IMR-90 (cell line): ENCODE measurements around the gene MATK. TPM values are rescaled to one million over a fixed set of nuclear protein-coding genes. Genes with fewer than 3 reads are reported as not detected.

Experiments
- ATAC-seq: fragments of 200-7000 bp; cut with Tn5 transposase; 2 replicates; pipeline ENCODE4 v1.9.1; 2020; ENCODE audit warnings: low read depth, mild to moderate bottlenecking, moderate library complexity
- BruUV-seq: library from RNA; stranded (reverse); fragments of 400-500 nt; replicated peaks from 2 replicates; lab custom pipeline; 2021; lab: Mats Ljungman, UMichigan
- CTCF ChIA-PET: fragments of 300-600 bp; formaldehyde crosslinking; extraction: SDS; loops from one replicate; lab custom pipeline; 2021; ENCODE audit warnings: antibody characterized with exemption; lab: Yijun Ruan, JAX
- POLR2A ChIA-PET: fragments of 300-600 bp; sonication (Branson Sonifier 250); formaldehyde crosslinking; loops from one replicate; lab custom pipeline; 2022; ENCODE audit warnings: antibody characterized with exemption; ENCODE audit not compliant: unreplicated experiment; lab: Charles Lee
- DNase-seq: peaks from one replicate; pipeline ENCODE4 v3.0.0; 2013
- H2AFZ ChIP-seq: replicated peaks from 2 replicates; pipeline ENCODE3; 2013; ENCODE audit warnings: low read length, mild to moderate bottlenecking; ENCODE audit not compliant: poor library complexity
- H2AK5ac ChIP-seq: 2 replicates; pipeline ENCODE4 v1.6.1; 2013; ENCODE audit warnings: low read depth, low read length, inconsistent platforms
- H2AK9ac ChIP-seq: replicated peaks from 2 replicates; pipeline ENCODE3; 2013; ENCODE audit warnings: mild to moderate bottlenecking, low read depth, low read length, moderate library complexity; ENCODE audit not compliant: poor library complexity
- H2BK120ac ChIP-seq: 2 replicates; pipeline ENCODE4 v1.6.1; 2013; ENCODE audit warnings: low read depth, low read length, inconsistent platforms
- H2BK15ac ChIP-seq: 3 replicates; pipeline ENCODE4 v1.6.1; 2013; ENCODE audit warnings: low read depth, low read length, inconsistent platforms
- H2BK20ac ChIP-seq: 2 replicates; pipeline ENCODE4 v1.6.1; 2013; ENCODE audit warnings: low read depth, mild to moderate bottlenecking, inconsistent platforms, low read length, moderate library complexity
- H2BK5ac ChIP-seq: 2 replicates; pipeline ENCODE4 v1.6.1; 2013; ENCODE audit warnings: mild to moderate bottlenecking, low read depth, low read length, inconsistent platforms; ENCODE audit not compliant: poor library complexity, severe bottlenecking
- H3K14ac ChIP-seq: replicated peaks from 2 replicates; pipeline ENCODE4 v1.6.1; 2013; ENCODE audit warnings: low read depth, low read length, inconsistent platforms
- H3K18ac ChIP-seq: 2 replicates; pipeline ENCODE4 v1.6.1; 2013; ENCODE audit warnings: low read depth, low read length, control low read depth
- H3K23ac ChIP-seq: 2 replicates; pipeline ENCODE4 v1.6.1; 2013; ENCODE audit warnings: low read depth, low read length, inconsistent platforms
- H3K27ac ChIP-seq: 2 replicates; pipeline ENCODE4 v1.5.1; 2013; ENCODE audit warnings: mild to moderate bottlenecking, control low read depth, low read length; ENCODE audit not compliant: insufficient read depth
- H3K27me3 ChIP-seq: 2 replicates; pipeline ENCODE4 v1.6.1; 2013; ENCODE audit warnings: low read length; ENCODE audit not compliant: control insufficient read depth, insufficient read depth
- H3K36me3 ChIP-seq: 2 replicates; pipeline ENCODE4 v1.6.1; 2013; ENCODE audit warnings: low read length, mixed read lengths; ENCODE audit not compliant: control insufficient read depth, insufficient read depth
- H3K4ac ChIP-seq: 2 replicates; pipeline ENCODE4 v1.6.1; 2013; ENCODE audit warnings: low read depth, low read length, inconsistent platforms
- H3K4me1 ChIP-seq: 2 replicates; pipeline ENCODE4 v1.6.1; 2013; ENCODE audit warnings: low read length, mixed read lengths; ENCODE audit not compliant: control insufficient read depth, insufficient read depth
- H3K4me2 ChIP-seq: 2 replicates; pipeline ENCODE4 v1.6.1; 2013; ENCODE audit warnings: low read depth, mild to moderate bottlenecking, control low read depth, low read length, moderate library complexity
- H3K4me3 ChIP-seq: 2 replicates; pipeline ENCODE4 v1.5.1; 2013; ENCODE audit warnings: low read depth, mild to moderate bottlenecking, control low read depth, low read length, moderate library complexity; ENCODE audit not compliant: insufficient read depth
- H3K56ac ChIP-seq: 2 replicates; pipeline ENCODE4 v1.6.1; 2013; ENCODE audit warnings: low read length, inconsistent platforms; ENCODE audit not compliant: insufficient read depth; ENCODE audit errors: extremely low read depth
- H3K79me1 ChIP-seq, 2 experiments: 2 replicates each; pipeline ENCODE4 v1.6.1; 2013; ENCODE audit warnings: low read length in 2 of 2, inconsistent platforms in 1 of 2, low read depth in 1 of 2
- H3K9ac ChIP-seq: 2 replicates; pipeline ENCODE4 v1.6.1; 2013; ENCODE audit warnings: low read depth, low read length, control low read depth
- H3K9me1 ChIP-seq: 2 replicates; pipeline ENCODE4 v1.6.1; 2013; ENCODE audit warnings: low read length, inconsistent platforms; ENCODE audit not compliant: insufficient read depth
- H3K9me3 ChIP-seq: 2 replicates; pipeline ENCODE4 v1.6.1; 2013; ENCODE audit warnings: low read length; ENCODE audit not compliant: control insufficient read depth, insufficient read depth
- H4K20me1 ChIP-seq: 2 replicates; pipeline ENCODE4 v1.6.1; 2013; ENCODE audit warnings: low read length, inconsistent platforms; ENCODE audit not compliant: insufficient read depth
- H4K5ac ChIP-seq: 2 replicates; pipeline ENCODE4 v1.6.1; 2013; ENCODE audit warnings: mild to moderate bottlenecking, low read depth, low read length, control low read depth
- H4K8ac ChIP-seq, 2 experiments: 2 replicates each; pipeline ENCODE4 v1.6.1; 2013; ENCODE audit warnings: low read depth in 2 of 2, low read length in 2 of 2, control low read depth in 1 of 2, inconsistent platforms in 1 of 2
- H4K91ac ChIP-seq: 2 replicates; pipeline ENCODE4 v1.6.1; 2013; ENCODE audit warnings: low read depth, low read length, inconsistent platforms; ENCODE audit not compliant: insufficient read depth
- BHLHE40 ChIP-seq: fragments of 150-350 bp; IDR thresholded peaks from 2 replicates; pipeline ENCODE4 v1.6.1; 2016; ENCODE audit warnings: mild to moderate bottlenecking, low read depth, low read length
- CEBPB ChIP-seq: IDR thresholded peaks from 2 replicates; pipeline ENCODE4 v1.6.1; 2012; ENCODE audit warnings: low read depth, low read length, improper control_type of control experiment
- CHD1 ChIP-seq: IDR thresholded peaks from 2 replicates; pipeline ENCODE4 v1.6.1; 2012; ENCODE audit warnings: low read depth, low read length, improper control_type of control experiment
- MAFK ChIP-seq: IDR thresholded peaks from 2 replicates; pipeline ENCODE4 v1.6.1; 2012; ENCODE audit warnings: low read depth, low read length, improper control_type of control experiment
- MAZ ChIP-seq: IDR thresholded peaks from 2 replicates; pipeline ENCODE4 v1.6.1; 2012; ENCODE audit warnings: low read depth, mild to moderate bottlenecking, low read length, improper control_type of control experiment, moderate library complexity, borderline replicate concordance
- MXI1 ChIP-seq: IDR thresholded peaks from 2 replicates; pipeline ENCODE4 v1.6.1; 2012; ENCODE audit warnings: low read depth, mild to moderate bottlenecking, low read length, moderate library complexity, borderline replicate concordance
- NFE2L2 ChIP-seq: fragments of 150-350 bp; IDR thresholded peaks from 2 replicates; pipeline ENCODE4 v1.6.1; 2016; ENCODE audit warnings: low read depth, mild to moderate bottlenecking, low read length
- RAD21 ChIP-seq: IDR thresholded peaks from 2 replicates; pipeline ENCODE4 v1.6.1; 2012; ENCODE audit warnings: low read length, improper control_type of control experiment
- RFX5 ChIP-seq: IDR thresholded peaks from 2 replicates; pipeline ENCODE4 v1.8.0; 2012; ENCODE audit warnings: low read depth, mild to moderate bottlenecking, low read length, moderate library complexity
- SMC3 ChIP-seq: fragments of 150-350 bp; IDR thresholded peaks from 2 replicates; pipeline ENCODE4 v1.6.1; 2016; ENCODE audit warnings: low read depth, mild to moderate bottlenecking, antibody characterized with exemption, low read length, moderate library complexity
- WGBS, 2 experiments: methylation state at CpG; one replicate each; pipeline versions ENCODE4 v1.1.5 to v1.1.7; 2013; ENCODE audit warnings: missing lambda C conversion rate in 2 of 2; ENCODE audit not compliant: insufficient read length in 1 of 2; ENCODE audit errors: extremely low coverage in 2 of 2; 5-methylcytosine and 5-hydroxymethylcytosine counted together
- dilution Hi-C: fragments of 300-500 bp; cut with HindIII; formaldehyde crosslinking; loops from one replicate; pipeline ENCODE4 v1.14.3; 2018; ENCODE audit warnings: low sequenced_read_pairs; ENCODE audit not compliant: unreplicated experiment
- in situ Hi-C: fragments of 300-500 bp; cut with MboI; formaldehyde crosslinking; loops from 3 replicates; pipeline ENCODE4 v1.14.3; 2019; ENCODE audit warnings: low sequenced_read_pairs, inconsistent platforms, mixed read lengths
- intact Hi-C: fragments of 100-400 bp; cut with micrococcal nuclease; formaldehyde crosslinking; loops from 2 replicates; pipeline ENCODE4 v1.10.0; 2022
- polyA plus RNA-seq, 3 experiments: library from polyadenylated mRNA; depleted of rRNA; stranded (reverse); fragments of >200 nt; gene quantifications; 2 replicates each; pipeline ENCODE4 v1.2.3, GENCODE V29; 2012; ENCODE audit warnings: low replicate concordance in 1 of 3
- total RNA-seq: library from RNA; depleted of rRNA; stranded (reverse); fragments of >200 nt; gene quantifications from 2 replicates; pipeline ENCODE4 v1.2.3, GENCODE V29; 2012
- TF ChIP-seq, protein P1 (sequence below): fragments of 150-350 bp; IDR thresholded peaks from 2 replicates; pipeline ENCODE4 v1.6.1; 2016; ENCODE audit warnings: low read depth, mild to moderate bottlenecking, low read length, moderate library complexity, borderline replicate concordance
- TF ChIP-seq, protein P2 (sequence below): fragments of 150-350 bp; IDR thresholded peaks from 2 replicates; pipeline ENCODE4 v1.6.1; 2017; ENCODE audit warnings: mild to moderate bottlenecking, antibody characterized with exemption, low read length, low read depth
- TF ChIP-seq, protein P3 (sequence below): conservative IDR thresholded peaks from 2 replicates; pipeline ENCODE4 v1.5.1; 2012; ENCODE audit warnings: mild to moderate bottlenecking, low read depth, low read length, improper control_type of control experiment

Gene MATK
- total and polyA plus RNA-seq, 2 of the 4 experiments (the other 2 are of a cell fraction): not detected

DNA sequence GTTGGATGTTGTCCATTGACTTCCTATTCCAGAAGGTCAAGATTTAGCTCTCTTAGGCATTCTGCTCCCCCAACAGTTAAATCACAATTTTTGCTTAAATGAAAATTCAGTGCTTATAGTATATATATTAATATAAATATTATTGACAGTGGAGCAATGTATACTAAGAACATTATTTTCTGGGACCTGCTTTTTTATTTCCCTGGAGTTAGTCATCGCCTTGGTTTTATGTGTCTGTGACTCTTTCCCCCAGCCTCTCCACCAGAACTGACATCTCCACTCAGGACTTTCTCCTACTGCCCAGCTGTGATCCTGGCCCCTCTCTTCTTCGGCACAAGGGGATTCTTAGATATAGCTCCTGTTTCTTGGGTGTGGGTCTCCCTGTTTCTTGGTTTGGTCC is 10.2 kb upstream of the MATK start:
- Histone ChIP-seq H3K9me1 (no peaks in the 10 kb centered on the region), H2AK5ac (no peak overlapping the region), H2BK120ac (no peak overlapping the region), H4K91ac (no peak overlapping the region), H3K9me3 (peaks cover 7% of the 10 kb centered on the region), H3K36me3 (no peaks in the 10 kb centered on the region), H3K4me2 (no peak overlapping the region), H3K23ac (no peak overlapping the region), H4K5ac (no peak overlapping the region), H3K27ac (no peak overlapping the region), H2BK15ac (no peak overlapping the region), H3K56ac (no peak overlapping the region), H3K9ac (no peak overlapping the region), H2BK5ac (no peak overlapping the region), H4K20me1 (no peaks in the 10 kb centered on the region), H4K8ac (no peak overlapping the region), H2BK20ac (no peak overlapping the region), H3K14ac (no peak overlapping the region), H3K27me3 (peaks cover 16% of the 10 kb centered on the region), H3K18ac (no peak overlapping the region), H3K4me1 (no peaks in the 10 kb centered on the region), H3K79me1 (no peaks in the 10 kb centered on the region), H3K4me3 (no peak overlapping the region), H2AFZ (no peak overlapping the region), H3K4ac (no peak overlapping the region), H2AK9ac (no peak overlapping the region)
- no peak for ATAC-seq
- dilution Hi-C loops (no loop called here), intact Hi-C loops (no loop called here), in situ Hi-C loops (no loop called here)
- ChIA-PET CTCF (no interaction called here), POLR2A (no interaction called here)
- TF ChIP-seq SMC3 (no peak), RAD21 (no peak), MAZ (no peak), CEBPB (no peak), CHD1 (no peak), MAFK (no peak), BHLHE40 (no peak), MXI1 (no peak), RFX5 (no peak), NFE2L2 (no peak)
- TF ChIP-seq, protein P1, sequence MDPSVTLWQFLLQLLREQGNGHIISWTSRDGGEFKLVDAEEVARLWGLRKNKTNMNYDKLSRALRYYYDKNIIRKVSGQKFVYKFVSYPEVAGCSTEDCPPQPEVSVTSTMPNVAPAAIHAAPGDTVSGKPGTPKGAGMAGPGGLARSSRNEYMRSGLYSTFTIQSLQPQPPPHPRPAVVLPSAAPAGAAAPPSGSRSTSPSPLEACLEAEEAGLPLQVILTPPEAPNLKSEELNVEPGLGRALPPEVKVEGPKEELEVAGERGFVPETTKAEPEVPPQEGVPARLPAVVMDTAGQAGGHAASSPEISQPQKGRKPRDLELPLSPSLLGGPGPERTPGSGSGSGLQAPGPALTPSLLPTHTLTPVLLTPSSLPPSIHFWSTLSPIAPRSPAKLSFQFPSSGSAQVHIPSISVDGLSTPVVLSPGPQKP: no peak
- TF ChIP-seq, protein P2, sequence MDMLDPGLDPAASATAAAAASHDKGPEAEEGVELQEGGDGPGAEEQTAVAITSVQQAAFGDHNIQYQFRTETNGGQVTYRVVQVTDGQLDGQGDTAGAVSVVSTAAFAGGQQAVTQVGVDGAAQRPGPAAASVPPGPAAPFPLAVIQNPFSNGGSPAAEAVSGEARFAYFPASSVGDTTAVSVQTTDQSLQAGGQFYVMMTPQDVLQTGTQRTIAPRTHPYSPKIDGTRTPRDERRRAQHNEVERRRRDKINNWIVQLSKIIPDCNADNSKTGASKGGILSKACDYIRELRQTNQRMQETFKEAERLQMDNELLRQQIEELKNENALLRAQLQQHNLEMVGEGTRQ: no peak
- TF ChIP-seq, protein P3, sequence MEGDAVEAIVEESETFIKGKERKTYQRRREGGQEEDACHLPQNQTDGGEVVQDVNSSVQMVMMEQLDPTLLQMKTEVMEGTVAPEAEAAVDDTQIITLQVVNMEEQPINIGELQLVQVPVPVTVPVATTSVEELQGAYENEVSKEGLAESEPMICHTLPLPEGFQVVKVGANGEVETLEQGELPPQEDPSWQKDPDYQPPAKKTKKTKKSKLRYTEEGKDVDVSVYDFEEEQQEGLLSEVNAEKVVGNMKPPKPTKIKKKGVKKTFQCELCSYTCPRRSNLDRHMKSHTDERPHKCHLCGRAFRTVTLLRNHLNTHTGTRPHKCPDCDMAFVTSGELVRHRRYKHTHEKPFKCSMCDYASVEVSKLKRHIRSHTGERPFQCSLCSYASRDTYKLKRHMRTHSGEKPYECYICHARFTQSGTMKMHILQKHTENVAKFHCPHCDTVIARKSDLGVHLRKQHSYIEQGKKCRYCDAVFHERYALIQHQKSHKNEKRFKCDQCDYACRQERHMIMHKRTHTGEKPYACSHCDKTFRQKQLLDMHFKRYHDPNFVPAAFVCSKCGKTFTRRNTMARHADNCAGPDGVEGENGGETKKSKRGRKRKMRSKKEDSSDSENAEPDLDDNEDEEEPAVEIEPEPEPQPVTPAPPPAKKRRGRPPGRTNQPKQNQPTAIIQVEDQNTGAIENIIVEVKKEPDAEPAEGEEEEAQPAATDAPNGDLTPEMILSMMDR: no peak
- no CpG with 5 or more reads among the region's 2 CpGs for WGBS, 2 experiments
- DNase-seq: no peak
- BruUV-seq: no TSS peak
